Panc1 (cell line): ENCODE results near the gene MS4A10. TPM values are rescaled to one million over a fixed set of nuclear protein-coding genes. Genes with fewer than 3 reads are reported as not detected.

Experiments
- ATAC-seq: fragments of 200-7000 bp; cut with Tn5 transposase; 2 replicates; pipeline ENCODE4 v1.9.1; 2020; ENCODE audit warnings: mild to moderate bottlenecking, moderate library complexity
- BruUV-seq: library from RNA; stranded (reverse); fragments of 400-500 nt; replicated peaks from 2 replicates; lab custom pipeline; 2021; lab: Mats Ljungman, UMichigan
- CTCF ChIA-PET: fragments of 300-600 bp; sonication (Branson Sonifier 250); formaldehyde crosslinking; loops from one replicate; lab custom pipeline; 2022; ENCODE audit warnings: antibody characterized with exemption; lab: Charles Lee
- POLR2A ChIA-PET: fragments of 300-600 bp; sonication (Branson Sonifier 250); formaldehyde crosslinking; loops from one replicate; lab custom pipeline; 2022; ENCODE audit warnings: antibody characterized with exemption; lab: Charles Lee
- DNase-seq: peaks from one replicate; pipeline ENCODE4 v3.0.0-alpha.2; 2010; ENCODE audit warnings: low read depth, low spot score
- H3K27ac ChIP-seq: 2 replicates; pipeline ENCODE4 v1.5.1; 2011; ENCODE audit warnings: mild to moderate bottlenecking, low read length, inconsistent platforms
- H3K27me3 ChIP-seq: fragments of 200-500 bp; sonication (Bioruptor generic); 2 replicates; pipeline ENCODE4 v1.6.0; 2014; ENCODE audit warnings: low read length, inconsistent platforms; ENCODE audit not compliant: control insufficient read depth, insufficient read depth
- H3K36me3 ChIP-seq: fragments of 200-500 bp; sonication (Bioruptor generic); 2 replicates; pipeline ENCODE4 v1.5.1; 2014; ENCODE audit warnings: inconsistent platforms, mild to moderate bottlenecking, low read length, moderate library complexity; ENCODE audit not compliant: control insufficient read depth, insufficient read depth
- H3K4me1 ChIP-seq: 2 replicates; pipeline ENCODE4 v1.5.1; 2011; ENCODE audit warnings: inconsistent platforms, mild to moderate bottlenecking, low read length, moderate library complexity; ENCODE audit not compliant: control insufficient read depth, insufficient read depth
- H3K4me3 ChIP-seq, 2 experiments: 2 replicates each; pipeline ENCODE4 v1.5.1; 2011 to 2012; ENCODE audit warnings: low read depth in 2 of 2, low read length in 2 of 2, mild to moderate bottlenecking in 2 of 2, inconsistent platforms in 1 of 2, moderate library complexity in 1 of 2
- H3K9me3 ChIP-seq: fragments of 200-500 bp; sonication (Bioruptor generic); 2 replicates; pipeline ENCODE4 v1.5.1; 2014; ENCODE audit warnings: low read depth, mild to moderate bottlenecking, inconsistent platforms, low read length, moderate library complexity; ENCODE audit not compliant: control insufficient read depth, insufficient read depth
- POLR2AphosphoS5 ChIP-seq: IDR thresholded peaks from 2 replicates; pipeline ENCODE4 v1.6.1; 2012; ENCODE audit warnings: mild to moderate bottlenecking, low read depth, low read length, moderate library complexity
- SIN3A ChIP-seq: IDR thresholded peaks from 2 replicates; pipeline ENCODE4 v1.6.1; 2012; ENCODE audit warnings: low read depth, mild to moderate bottlenecking, low read length, moderate library complexity, borderline replicate concordance; ENCODE audit not compliant: insufficient read depth
- TCF7L2 ChIP-seq: IDR thresholded peaks from 2 replicates; pipeline ENCODE4 v1.6.1; 2011; ENCODE audit warnings: mild to moderate bottlenecking, low read depth, low read length, inconsistent platforms
- in situ Hi-C: cut with HindIII; loops from 2 replicates; pipeline ENCODE4 v1.10.0; 2016; ENCODE audit warnings: low sequenced_read_pairs, low pct_unique_long_range_greater_than_20kb
- intact Hi-C: fragments of 100-400 bp; cut with micrococcal nuclease; formaldehyde crosslinking; loops from one replicate; pipeline ENCODE4 v1.10.0; 2022; ENCODE audit not compliant: unreplicated experiment
- total RNA-seq: library from RNA; stranded (reverse); gene quantifications from one replicate; pipeline ENCODE4 v1.2.1, GENCODE V29; 2021; ENCODE audit not compliant: unreplicated experiment
- TF ChIP-seq, protein P1 (sequence below): fragments of 450-650 bp; IDR thresholded peaks from 2 replicates; pipeline ENCODE4 v1.5.1; 2017; ENCODE audit warnings: mild to moderate bottlenecking
- TF ChIP-seq, protein P2 (sequence below), 2 experiments: IDR thresholded peaks; 2 replicates each; pipeline ENCODE4 v1.6.1; 2011 to 2012; ENCODE audit warnings: low read depth in 2 of 2, control low read depth in 1 of 2, low read length in 1 of 2, mild to moderate bottlenecking in 1 of 2, moderate library complexity in 1 of 2; ENCODE audit not compliant: insufficient read depth in 1 of 2

The MS4A10 gene
- total RNA-seq, 1 experiment from 2014 or later: not detected

DNA sequence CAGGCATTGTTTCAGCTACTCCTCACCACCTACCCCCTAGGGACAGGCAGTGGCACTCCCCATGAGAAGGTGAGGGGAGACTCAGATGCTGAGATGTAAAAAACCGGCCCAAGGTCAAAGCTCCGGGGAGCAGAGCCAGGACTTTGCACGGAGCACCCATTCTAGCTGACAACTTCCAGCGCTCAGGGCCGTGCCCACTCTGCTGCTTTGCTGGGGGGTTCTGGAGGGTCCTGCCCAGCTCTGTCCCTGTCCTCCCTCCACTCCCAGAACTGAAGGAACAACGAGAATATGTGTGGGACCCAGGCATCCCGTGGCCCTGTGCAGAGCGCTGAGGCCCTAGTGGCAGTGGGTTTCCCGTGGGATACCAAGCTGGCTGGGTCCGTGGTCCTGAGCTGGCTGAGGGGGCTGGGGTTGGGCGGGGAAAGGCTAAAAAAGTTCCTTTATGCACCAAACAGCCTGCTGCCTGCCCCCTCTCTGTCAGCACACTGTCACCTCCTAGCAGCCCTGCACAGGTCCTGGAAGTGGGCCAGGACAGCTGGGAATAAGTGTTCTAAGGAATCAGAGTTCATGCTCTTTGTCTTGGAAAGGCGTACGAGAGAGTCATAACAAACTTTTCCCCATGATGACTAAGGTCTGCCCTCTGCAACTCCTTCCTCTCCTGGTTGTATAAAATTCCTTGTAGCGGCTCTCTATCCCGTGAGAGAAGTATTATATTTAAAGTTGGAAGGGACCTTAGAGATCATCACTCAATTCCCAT, 1.9 kb downstream of the MS4A10 start:
- CTCF ChIA-PET: no interaction called here
- ATAC-seq: peak; percentile 44
- POLR2A ChIA-PET: no interaction called here

DNA sequence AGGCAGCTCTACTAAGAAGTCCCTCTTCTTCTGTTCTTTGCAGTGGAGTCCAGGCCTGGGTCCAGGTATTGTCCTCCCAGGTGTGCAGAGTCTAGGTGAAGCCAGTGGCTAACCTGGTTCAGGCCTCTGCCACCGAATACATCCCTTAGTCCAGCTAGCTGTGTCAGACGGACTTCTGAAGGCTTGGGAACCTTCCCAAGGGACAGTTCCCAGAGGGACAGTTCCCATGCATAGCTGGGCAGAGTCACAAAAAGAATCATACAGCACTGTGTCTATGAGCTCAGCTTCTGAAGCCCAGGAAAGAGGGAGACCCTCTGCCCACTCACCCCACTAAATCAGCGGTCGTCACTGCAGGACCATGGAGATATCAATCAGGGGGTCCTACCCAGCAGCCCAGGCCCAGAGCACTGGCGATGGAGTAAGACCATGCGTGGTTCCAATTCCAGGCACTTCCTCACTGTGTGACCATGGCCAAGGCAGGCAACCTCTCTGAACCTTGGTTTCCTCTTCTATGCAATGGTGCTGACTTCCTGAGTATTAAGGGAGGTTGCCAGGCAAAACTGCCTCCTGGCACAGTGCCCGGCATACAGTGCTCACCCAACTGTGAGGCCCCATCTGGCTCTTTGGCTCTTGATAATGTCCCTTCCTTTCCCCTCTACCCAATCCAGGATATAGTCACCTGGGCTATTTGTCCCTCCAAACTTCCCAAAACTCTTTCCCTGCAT, 3.4 kb downstream of the MS4A10 start:
- intact Hi-C loops: no loop called here
- DNase-seq (no peak), ATAC-seq (no peak)
- Histone ChIP-seq H3K9me3 (no peaks in the 10 kb centered on the region), H3K4me1 (no peaks in the 10 kb centered on the region), H3K27me3 (no peaks in the 10 kb centered on the region), H3K36me3 (no peaks in the 10 kb centered on the region), H3K4me3 (no peak overlapping the region), H3K27ac (no peak overlapping the region)
- ChIA-PET POLR2A (no interaction called here), CTCF (no interaction called here)
- BruUV-seq: no TSS peak
- TF ChIP-seq, protein P1, sequence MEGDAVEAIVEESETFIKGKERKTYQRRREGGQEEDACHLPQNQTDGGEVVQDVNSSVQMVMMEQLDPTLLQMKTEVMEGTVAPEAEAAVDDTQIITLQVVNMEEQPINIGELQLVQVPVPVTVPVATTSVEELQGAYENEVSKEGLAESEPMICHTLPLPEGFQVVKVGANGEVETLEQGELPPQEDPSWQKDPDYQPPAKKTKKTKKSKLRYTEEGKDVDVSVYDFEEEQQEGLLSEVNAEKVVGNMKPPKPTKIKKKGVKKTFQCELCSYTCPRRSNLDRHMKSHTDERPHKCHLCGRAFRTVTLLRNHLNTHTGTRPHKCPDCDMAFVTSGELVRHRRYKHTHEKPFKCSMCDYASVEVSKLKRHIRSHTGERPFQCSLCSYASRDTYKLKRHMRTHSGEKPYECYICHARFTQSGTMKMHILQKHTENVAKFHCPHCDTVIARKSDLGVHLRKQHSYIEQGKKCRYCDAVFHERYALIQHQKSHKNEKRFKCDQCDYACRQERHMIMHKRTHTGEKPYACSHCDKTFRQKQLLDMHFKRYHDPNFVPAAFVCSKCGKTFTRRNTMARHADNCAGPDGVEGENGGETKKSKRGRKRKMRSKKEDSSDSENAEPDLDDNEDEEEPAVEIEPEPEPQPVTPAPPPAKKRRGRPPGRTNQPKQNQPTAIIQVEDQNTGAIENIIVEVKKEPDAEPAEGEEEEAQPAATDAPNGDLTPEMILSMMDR: no peak
- TF ChIP-seq POLR2AphosphoS5 (no peak), TCF7L2 (no peak), SIN3A (no peak)
- TF ChIP-seq, protein P2, sequence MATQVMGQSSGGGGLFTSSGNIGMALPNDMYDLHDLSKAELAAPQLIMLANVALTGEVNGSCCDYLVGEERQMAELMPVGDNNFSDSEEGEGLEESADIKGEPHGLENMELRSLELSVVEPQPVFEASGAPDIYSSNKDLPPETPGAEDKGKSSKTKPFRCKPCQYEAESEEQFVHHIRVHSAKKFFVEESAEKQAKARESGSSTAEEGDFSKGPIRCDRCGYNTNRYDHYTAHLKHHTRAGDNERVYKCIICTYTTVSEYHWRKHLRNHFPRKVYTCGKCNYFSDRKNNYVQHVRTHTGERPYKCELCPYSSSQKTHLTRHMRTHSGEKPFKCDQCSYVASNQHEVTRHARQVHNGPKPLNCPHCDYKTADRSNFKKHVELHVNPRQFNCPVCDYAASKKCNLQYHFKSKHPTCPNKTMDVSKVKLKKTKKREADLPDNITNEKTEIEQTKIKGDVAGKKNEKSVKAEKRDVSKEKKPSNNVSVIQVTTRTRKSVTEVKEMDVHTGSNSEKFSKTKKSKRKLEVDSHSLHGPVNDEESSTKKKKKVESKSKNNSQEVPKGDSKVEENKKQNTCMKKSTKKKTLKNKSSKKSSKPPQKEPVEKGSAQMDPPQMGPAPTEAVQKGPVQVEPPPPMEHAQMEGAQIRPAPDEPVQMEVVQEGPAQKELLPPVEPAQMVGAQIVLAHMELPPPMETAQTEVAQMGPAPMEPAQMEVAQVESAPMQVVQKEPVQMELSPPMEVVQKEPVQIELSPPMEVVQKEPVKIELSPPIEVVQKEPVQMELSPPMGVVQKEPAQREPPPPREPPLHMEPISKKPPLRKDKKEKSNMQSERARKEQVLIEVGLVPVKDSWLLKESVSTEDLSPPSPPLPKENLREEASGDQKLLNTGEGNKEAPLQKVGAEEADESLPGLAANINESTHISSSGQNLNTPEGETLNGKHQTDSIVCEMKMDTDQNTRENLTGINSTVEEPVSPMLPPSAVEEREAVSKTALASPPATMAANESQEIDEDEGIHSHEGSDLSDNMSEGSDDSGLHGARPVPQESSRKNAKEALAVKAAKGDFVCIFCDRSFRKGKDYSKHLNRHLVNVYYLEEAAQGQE (IDR thresholded peaks at IDR 0.05; ENCODE audit: insufficient read depth in 1 of 2, low read depth in 2 of 2, low read length in 1 of 2): no peak
- in situ Hi-C loops: no loop called here

More for the DNA sequence above, 1.9 kb downstream of the MS4A10 start:
- H3K27me3 ChIP-seq: no peaks in the 10 kb centered on the region
- no peaks in the 10 kb centered on the region for H3K9me3 ChIP-seq
- H3K4me1 ChIP-seq: no peaks in the 10 kb centered on the region
- H3K4me3 ChIP-seq: no peak overlapping the region
- intact Hi-C loops (no loop called here), in situ Hi-C loops (no loop called here)
- H3K27ac ChIP-seq: no peak overlapping the region
- TF ChIP-seq, protein P1: no peak
- TF ChIP-seq POLR2AphosphoS5 (no peak), SIN3A (no peak), TCF7L2 (no peak)
- TF ChIP-seq, protein P2 (IDR thresholded peaks at IDR 0.05; ENCODE audit: insufficient read depth in 1 of 2, low read depth in 2 of 2, low read length in 1 of 2): no peak
- no peaks in the 10 kb centered on the region for H3K36me3 ChIP-seq
- DNase-seq: no peak
- BruUV-seq: no TSS peak
